Stimulated activated naive B cell treated with anti-CD40 and anti-IgM and Interleukin-4, amounts not matched to agents 10 μg/mL and 1 μg/mL and 100 μg/mL, for 72 hours (primary cell): ENCODE results near the gene CETN2.

Source experiments
- ATAC-seq, 2 donors: fragments of 150-1000 bp; cut with Tn5 transposase; replicated peaks; 2 replicates each; pipeline ENCODE4 v1.10.0; 2021; ENCODE audit warnings: moderate library complexity in 1 of 2
- DNase-seq: peaks from one replicate; pipeline ENCODE4 v3.0.0; 2021
- H3K27ac Mint-ChIP-seq: one replicate; pipeline ENCODE4 v1.8.0; 2022; ENCODE audit warnings: mild to moderate bottlenecking, mixed read lengths
- H3K27me3 Mint-ChIP-seq, 2 donors: one replicate each; pipeline ENCODE4 v1.8.0; 2022; ENCODE audit warnings: mixed read lengths in 2 of 2
- H3K36me3 Mint-ChIP-seq, 2 donors: one replicate each; pipeline ENCODE4 v1.8.0; 2022; ENCODE audit warnings: mixed read lengths in 2 of 2, mild to moderate bottlenecking in 1 of 2
- H3K4me1 Mint-ChIP-seq, 2 donors: one replicate each; pipeline ENCODE4 v1.8.0; 2022; ENCODE audit warnings: mixed read lengths in 2 of 2, mild to moderate bottlenecking in 1 of 2
- H3K4me3 Mint-ChIP-seq, 2 donors: one replicate each; pipeline ENCODE4 v1.8.0; 2022; ENCODE audit warnings: mild to moderate bottlenecking in 2 of 2, mixed read lengths in 2 of 2, moderate library complexity in 1 of 2
- H3K9me3 Mint-ChIP-seq, 2 donors: one replicate each; pipeline ENCODE4 v1.8.0; 2022; ENCODE audit warnings: mixed read lengths in 2 of 2, mild to moderate bottlenecking in 1 of 2

CETN2 gene

DNA sequence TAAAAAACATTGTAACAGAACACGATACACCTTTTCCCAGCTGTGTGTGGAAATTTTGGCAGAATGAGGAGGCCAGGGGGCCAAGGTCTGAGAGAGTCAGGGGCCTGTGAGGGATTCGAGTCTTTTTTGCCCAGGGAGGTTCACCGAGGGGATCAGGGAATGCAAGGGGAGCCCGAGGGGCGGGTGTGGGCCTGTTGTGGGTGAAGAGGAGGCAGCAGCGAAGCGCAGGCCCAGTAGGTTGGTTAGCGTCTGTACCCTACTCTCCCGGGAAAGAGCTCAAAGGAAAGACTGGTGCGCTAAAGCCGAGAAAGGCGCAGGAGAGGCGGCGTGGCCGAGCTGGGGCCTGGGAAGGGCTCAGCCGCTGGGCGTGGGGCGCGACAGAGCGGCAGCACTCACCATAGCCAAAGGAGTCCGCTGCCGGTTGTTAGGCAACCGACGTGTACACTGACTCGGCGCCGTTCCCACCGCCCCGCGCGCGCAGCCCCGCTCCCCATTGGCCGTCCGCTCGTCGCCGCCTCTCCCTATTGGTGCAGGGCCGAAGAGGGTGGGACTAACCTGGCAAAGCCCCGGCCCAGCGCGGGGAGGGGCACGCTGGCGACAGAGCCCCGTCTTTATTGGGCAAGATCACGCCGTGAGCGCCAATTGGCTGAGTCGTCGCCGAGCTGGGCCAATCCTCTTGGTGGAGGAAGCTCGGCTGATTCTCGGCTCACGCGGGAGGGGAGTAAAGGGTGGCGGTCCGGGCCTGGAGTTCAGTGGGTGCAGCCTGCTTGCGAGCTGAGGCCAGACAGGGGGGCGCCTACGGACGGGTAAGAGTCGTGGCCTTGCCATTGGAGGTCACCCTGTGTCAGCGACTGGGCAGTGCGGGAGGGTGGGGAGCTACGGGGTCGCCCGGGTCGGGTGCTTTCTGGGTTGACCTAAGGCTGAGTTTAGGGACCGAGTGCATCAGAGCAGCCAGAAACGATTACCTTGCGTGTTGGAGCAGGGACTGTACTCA, at the start of gene CETN2, which contains the start of gene NSDHL:
CETN2 (minus strand) TSS at position 446 of the 994 bp plus-strand sequence; CDS start at position 399, 47 bp downstream.
NSDHL (plus strand) TSS at position 752 of the 994 bp plus-strand sequence. CDS start 15,262 bp downstream, outside the sequence.
- no peaks in the 10 kb centered on the region for H3K9me3 Mint-ChIP-seq
- H3K36me3 Mint-ChIP-seq, result peaks cover 0 to 7% of the 10 kb centered on the region in 2 donors
- peak within 1 kb of the TSS; percentile 94 for H3K27ac Mint-ChIP-seq
- H3K4me1 Mint-ChIP-seq, result peaks cover 11 to 17% of the 10 kb centered on the region in 2 donors
- H3K4me3 Mint-ChIP-seq, result peak within 1 kb of the TSS; percentile 91 to 96
- DNase-seq (peak; percentile 92), ATAC-seq (peak; percentile 98 to 99)
- no peaks in the 10 kb centered on the region for H3K27me3 Mint-ChIP-seq

DNA sequence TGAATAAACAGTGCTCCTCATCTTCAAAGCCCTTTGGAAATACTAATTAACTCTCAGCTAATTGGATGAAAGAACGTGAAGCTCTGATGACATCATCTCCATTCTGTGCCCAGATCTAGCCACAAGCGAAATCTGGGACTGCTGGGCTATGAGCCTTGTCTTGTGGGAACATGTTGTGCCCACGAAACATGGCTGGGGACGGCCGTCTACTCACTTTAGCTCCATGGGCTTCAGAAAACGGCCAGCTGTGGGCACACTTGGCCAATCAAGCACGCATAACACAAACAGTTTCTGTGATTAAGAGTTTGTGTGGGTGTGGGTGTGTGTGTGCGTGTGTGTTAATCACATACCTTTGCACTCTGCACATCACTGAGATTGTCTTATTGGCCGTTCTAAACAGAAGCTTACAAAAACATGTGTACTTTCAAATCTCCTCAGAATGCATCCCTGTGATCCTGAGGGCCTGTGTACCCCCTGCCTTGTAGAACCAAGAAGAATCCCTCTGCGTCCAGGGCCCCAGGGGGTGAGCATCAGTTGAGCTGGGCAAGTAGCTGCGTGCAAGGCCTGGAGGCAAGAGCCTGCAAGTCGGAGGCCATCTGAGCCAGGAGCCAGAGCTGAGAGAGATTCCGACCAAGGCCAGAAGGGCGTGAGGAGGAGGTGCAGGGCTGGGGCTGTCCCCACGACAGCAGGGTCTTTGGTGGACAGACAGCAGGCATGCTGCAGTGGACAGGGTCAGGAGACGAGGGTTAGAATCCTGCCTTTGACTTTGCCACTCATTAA, 48.6 kb upstream of the CETN2 start:
- Mint-ChIP-seq H3K9me3 (no peaks in the 10 kb centered on the region), H3K27ac (no peak overlapping the region), H3K36me3 (no peaks in the 10 kb centered on the region), H3K27me3 (peaks cover under 1 to 8% of the 10 kb centered on the region in 2 donors), H3K4me1 (no peaks in the 10 kb centered on the region), H3K4me3 (no peak overlapping the region)
- no peak for DNase-seq
- no peak for ATAC-seq

DNA sequence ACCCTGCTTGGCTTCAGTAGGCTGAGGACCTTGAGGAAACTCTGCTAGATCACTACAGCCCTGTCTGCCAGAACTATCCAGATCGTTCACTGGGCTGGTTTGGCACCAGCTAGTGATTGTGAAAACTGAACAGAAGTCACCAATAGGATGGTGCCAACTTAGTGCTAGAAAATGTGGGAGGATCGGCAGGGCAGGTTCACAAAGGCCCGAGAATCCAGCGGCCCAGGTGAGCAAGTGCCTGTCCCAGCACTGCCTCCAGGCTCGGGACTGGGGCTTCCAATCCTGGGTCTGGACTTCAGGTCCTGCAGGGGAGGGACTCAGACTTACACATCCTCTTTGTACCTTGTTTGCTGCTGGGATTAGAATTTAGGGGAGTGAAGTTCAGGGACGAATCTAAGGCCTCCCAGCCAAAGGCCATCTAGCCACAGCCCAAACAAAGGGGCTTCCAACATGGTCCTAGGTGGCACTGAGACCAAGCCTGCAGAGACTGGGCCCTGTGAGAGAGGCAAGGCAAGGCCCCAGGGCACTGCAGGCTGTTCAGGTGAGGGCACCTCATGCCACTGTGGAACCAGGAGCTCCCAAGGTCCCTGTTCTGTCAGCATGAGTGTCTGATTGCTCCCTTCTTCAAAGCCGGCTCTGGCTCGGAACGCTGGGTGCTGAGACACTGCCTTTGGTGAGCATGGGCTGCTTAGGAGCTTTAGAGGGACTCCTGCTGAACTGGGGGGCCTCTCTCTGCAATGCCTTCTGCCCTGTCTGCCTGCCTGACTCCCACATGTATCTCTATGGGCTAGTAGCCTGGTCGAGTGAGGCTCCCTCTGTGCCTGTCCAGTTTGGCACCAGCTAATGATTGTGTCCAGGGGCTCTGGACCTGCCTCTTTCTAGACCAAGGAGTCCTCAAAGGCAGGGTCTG, 46.6 kb upstream of the CETN2 start:
- no peak overlapping the region for H3K4me3 Mint-ChIP-seq
- no peak for ATAC-seq
- peaks cover 0 to 6% of the 10 kb centered on the region in 2 donors for H3K9me3 Mint-ChIP-seq

DNA sequence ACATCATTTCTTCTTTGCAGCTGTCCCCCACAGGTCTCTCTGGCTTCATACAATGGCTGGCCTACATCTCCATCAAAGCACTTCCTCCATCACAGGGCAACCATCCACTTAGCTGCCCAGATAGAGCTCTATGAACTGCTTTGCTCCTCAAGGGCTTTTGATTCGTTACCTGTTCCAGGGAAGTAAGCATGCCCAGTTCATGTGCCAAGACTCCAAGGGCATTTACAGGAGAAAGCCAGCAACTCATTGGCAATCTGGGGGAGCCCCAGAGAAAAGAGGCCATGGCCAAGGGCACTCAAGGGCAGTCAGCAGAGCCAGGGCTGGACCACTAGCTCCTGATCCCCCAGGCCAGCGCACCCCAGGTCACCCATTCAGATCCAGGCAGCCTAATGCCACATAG, 42.8 kb upstream of the CETN2 start:
- peaks cover 35 to 40% of the 10 kb centered on the region in 2 donors for H3K36me3 Mint-ChIP-seq
- peaks cover 1 to 17% of the 10 kb centered on the region in 2 donors for H3K9me3 Mint-ChIP-seq
- H3K4me3 Mint-ChIP-seq, result no peak overlapping the region
- ATAC-seq, result no peak
- peaks cover 11 to 12% of the 10 kb centered on the region in 2 donors for H3K4me1 Mint-ChIP-seq
- peaks cover 0 to 8% of the 10 kb centered on the region in 2 donors for H3K27me3 Mint-ChIP-seq
- DNase-seq, result no peak
- no peak overlapping the region for H3K27ac Mint-ChIP-seq

More for the DNA sequence above, 46.6 kb upstream of the CETN2 start:
- peaks cover 0 to 8% of the 10 kb centered on the region in 2 donors for H3K27me3 Mint-ChIP-seq
- DNase-seq, result no peak
- H3K36me3 Mint-ChIP-seq, result peaks cover 5 to 7% of the 10 kb centered on the region in 2 donors
- H3K4me1 Mint-ChIP-seq, result peaks cover 1 to 5% of the 10 kb centered on the region in 2 donors
- H3K27ac Mint-ChIP-seq, result no peak overlapping the region

DNA sequence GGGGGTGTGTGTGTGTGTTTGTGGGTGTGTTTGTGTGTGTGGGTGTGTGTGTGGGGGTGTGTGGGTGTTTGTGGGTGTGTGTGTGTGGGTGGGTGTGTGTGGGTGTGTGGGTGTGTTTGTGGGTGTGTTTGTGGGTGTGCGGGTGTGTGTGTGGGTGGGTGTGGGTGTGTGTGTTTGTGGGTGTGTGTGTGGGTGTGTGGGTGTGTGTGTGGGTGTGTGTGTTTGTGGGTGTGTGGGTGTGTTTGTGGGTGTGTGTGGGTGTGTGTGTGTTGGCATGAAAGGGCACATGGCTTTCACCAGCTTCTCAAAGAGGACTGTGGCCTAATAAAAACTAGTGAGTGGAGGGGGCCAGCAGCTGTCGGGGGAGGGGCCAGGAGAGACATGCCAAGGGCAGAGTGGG, 42.0 kb upstream of the CETN2 start:
- Mint-ChIP-seq H3K4me1 (peaks cover 11 to 12% of the 10 kb centered on the region in 2 donors), H3K27me3 (peaks cover 0 to 8% of the 10 kb centered on the region in 2 donors), H3K4me3 (peak overlapping the region in 1 of 2 donors; percentile 65), H3K9me3 (peaks cover 1 to 17% of the 10 kb centered on the region in 2 donors), H3K27ac (peak overlapping the region; percentile 87), H3K36me3 (peaks cover 35 to 40% of the 10 kb centered on the region in 2 donors)
- no peak for DNase-seq
- no peak for ATAC-seq

DNA sequence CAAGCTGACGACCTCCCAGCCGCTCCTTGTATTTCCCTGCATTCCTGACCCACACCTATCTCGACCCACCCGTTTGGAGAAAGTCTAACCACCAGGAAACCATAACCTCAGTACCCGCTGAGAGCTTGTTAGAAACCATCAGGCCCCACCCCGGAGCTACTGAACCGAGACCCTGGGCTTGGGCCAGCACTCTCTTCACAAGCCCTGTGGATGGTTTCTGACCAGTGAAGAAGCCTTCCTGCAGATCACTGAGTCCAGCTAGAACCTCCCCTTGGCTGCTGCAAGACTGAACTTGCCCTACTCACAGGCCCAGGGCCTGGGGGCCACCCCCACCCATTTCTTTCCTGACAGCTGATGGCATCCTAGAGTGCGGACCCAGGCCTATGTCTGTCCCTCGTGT, 40.7 kb upstream of the CETN2 start:
- Mint-ChIP-seq H3K36me3 (peaks cover 39 to 44% of the 10 kb centered on the region in 2 donors), H3K27me3 (peaks cover 0 to 8% of the 10 kb centered on the region in 2 donors), H3K9me3 (peaks cover 1 to 17% of the 10 kb centered on the region in 2 donors), H3K4me1 (peaks cover 11 to 12% of the 10 kb centered on the region in 2 donors), H3K4me3 (no peak overlapping the region), H3K27ac (no peak overlapping the region)
- ATAC-seq (no peak), DNase-seq (no peak)

DNA sequence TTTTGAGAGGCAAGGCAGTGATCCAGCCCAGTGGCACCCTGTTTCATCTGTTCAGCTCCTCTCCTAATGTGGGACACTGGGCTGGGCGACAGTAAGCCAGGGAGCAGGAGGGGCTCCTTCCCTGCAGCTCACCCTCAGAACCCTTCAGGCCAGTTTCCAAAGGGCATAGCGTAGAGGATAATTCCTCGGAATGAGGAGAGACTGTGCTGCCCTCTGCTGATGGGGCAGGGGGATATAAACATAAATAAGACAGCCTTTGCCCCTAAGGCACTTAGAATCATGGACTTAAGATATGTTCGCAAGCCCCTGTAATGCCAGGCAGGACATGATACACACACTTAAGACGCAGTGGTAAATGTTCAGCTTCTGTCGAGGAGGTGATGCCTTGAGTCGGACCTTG, 39.4 kb upstream of the CETN2 start:
- H3K4me3 Mint-ChIP-seq, result no peak overlapping the region
- peaks cover 1 to 17% of the 10 kb centered on the region in 2 donors for H3K9me3 Mint-ChIP-seq
- peaks cover 11 to 12% of the 10 kb centered on the region in 2 donors for H3K4me1 Mint-ChIP-seq
- ATAC-seq (no peak), DNase-seq (no peak)
- H3K36me3 Mint-ChIP-seq, result peaks cover 39 to 50% of the 10 kb centered on the region in 2 donors
- H3K27me3 Mint-ChIP-seq, result peaks cover 0 to 3% of the 10 kb centered on the region in 2 donors
- no peak overlapping the region for H3K27ac Mint-ChIP-seq

DNA sequence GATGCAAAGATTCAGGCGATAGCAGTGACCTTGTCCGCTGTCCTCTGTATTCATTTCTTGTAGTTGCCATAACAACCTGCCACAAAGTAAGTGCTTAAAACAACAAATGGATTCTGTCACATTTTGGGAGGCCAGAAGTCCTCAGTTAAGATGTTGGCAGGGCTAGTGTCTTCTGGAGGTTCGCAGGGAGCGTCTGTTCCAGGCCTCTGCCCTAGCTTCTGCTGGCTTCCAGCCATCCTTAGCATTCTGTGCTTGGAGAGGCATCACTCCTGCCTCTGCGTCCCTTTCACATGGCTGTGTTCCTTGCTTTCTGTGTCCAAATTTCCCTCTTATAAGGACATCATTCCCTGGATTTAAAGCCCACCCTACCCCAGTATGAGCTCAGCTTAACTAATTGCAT, 35.8 kb upstream of the CETN2 start:
- H3K27ac Mint-ChIP-seq, result no peak overlapping the region
- no peak overlapping the region for H3K4me3 Mint-ChIP-seq
- no peak for DNase-seq
- H3K4me1 Mint-ChIP-seq, result peaks cover 0 to 3% of the 10 kb centered on the region in 2 donors
- H3K9me3 Mint-ChIP-seq, result peaks cover 1 to 3% of the 10 kb centered on the region in 2 donors
- ATAC-seq, result no peak
- no peaks in the 10 kb centered on the region for H3K27me3 Mint-ChIP-seq
- peaks cover 30 to 45% of the 10 kb centered on the region in 2 donors for H3K36me3 Mint-ChIP-seq

DNA sequence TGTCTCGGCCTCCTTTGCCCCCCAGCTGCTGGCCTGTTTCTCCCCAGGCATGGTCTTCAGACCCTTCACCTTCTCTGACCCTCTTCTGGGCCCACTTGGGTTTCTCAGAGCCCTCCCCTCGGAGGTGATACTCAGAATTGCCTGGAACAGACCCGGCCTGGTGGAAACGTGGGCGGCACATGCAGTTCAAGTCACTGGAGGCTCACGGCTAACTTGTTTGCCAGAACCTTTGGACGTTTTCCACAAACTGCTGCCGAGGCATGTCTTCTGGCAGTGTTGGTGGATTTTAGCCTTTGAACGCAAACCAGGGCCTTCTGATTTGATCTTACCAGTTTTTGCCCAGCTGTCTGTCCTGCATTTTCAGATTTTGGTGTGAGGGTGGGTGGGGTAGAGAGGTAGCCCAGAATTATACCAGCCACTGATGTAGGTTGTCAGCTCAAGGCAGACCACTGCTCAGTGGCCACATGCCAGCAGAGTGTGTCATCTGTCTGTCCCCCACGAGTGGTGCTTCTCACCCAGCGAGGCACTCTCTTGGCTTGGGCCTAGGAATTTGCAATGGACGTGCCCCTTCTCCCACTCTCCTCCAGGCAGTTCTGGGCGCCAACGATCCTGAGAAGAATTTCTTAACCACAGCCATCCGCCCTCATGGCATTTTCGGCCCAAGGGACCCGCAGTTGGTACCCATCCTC, 34.8 kb upstream of the CETN2 start:
- peaks cover 26 to 37% of the 10 kb centered on the region in 2 donors for H3K36me3 Mint-ChIP-seq
- no peaks in the 10 kb centered on the region for H3K4me1 Mint-ChIP-seq
- H3K9me3 Mint-ChIP-seq, result no peaks in the 10 kb centered on the region
- H3K27ac Mint-ChIP-seq, result no peak overlapping the region
- H3K27me3 Mint-ChIP-seq, result no peaks in the 10 kb centered on the region
- ATAC-seq (no peak), DNase-seq (no peak)
- no peak overlapping the region for H3K4me3 Mint-ChIP-seq

DNA sequence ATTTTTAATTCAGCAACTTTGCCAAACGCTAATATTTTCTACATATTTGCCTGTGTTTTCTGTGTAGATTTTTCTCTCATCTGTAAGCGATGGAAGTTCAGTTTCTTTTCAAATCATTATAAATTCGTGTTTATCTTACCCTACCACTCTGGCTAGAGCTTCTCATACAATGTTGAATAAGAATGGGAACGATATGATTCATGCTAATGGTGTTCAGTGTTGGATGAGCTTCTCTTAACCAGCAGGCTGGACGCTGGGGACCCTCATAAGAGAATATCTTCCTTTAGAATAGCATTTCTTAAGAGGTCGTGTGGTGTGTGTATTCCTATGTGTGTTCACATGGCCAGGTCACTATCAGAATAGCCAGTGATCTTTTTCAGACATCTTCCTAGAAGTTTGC, 31.3 kb upstream of the CETN2 start:
- no peaks in the 10 kb centered on the region for H3K9me3 Mint-ChIP-seq
- H3K27ac Mint-ChIP-seq, result no peak overlapping the region
- ATAC-seq (no peak), DNase-seq (no peak)
- peaks cover 16 to 19% of the 10 kb centered on the region in 2 donors for H3K36me3 Mint-ChIP-seq
- no peak overlapping the region for H3K4me3 Mint-ChIP-seq
- H3K27me3 Mint-ChIP-seq, result no peaks in the 10 kb centered on the region
- no peaks in the 10 kb centered on the region for H3K4me1 Mint-ChIP-seq

DNA sequence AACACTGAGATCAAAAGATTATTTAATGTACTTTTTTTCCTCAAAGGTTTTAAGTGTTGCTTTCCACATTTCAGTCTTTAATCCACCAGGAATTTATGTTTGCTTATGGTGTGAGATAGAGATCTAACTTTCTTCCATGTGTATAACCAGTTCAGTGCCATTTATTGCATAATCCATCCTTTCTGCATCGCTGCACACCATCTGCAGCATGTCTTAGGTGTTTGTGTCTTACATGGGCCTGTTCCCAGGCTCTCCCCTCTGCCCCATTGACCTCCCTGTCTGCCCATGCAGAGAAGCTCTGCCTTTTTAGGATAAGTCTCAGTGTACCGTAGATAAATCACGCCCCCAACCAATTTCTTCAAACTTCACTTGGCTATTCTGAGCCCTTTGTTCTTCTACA, 30.6 kb upstream of the CETN2 start:
- ATAC-seq, result no peak
- Mint-ChIP-seq H3K4me3 (no peak overlapping the region), H3K36me3 (peaks cover 16 to 18% of the 10 kb centered on the region in 2 donors), H3K27me3 (no peaks in the 10 kb centered on the region), H3K9me3 (no peaks in the 10 kb centered on the region), H3K4me1 (no peaks in the 10 kb centered on the region), H3K27ac (no peak overlapping the region)
- DNase-seq, result no peak

DNA sequence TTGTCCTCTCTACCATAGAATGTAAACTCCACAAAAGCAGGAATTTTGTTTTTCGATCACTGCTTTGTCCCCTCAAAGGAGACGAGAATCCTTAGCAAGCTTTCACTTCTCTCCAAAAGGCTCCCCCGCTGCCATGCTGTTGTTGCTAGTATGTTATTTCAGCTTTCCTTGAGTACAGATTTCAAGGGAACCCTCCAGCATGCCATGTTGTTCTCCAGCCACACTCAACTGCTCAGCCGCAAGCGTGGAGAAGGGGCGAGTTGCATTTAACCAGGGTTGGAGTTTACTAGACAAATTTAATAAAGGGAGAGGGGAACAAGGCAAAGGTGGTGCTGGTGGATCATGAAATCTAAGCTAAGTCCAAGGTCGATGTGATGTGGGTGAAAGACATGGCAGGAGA, 23.4 kb upstream of the CETN2 start:
- peaks cover 0 to 5% of the 10 kb centered on the region in 2 donors for H3K4me1 Mint-ChIP-seq
- H3K27ac Mint-ChIP-seq, result no peak overlapping the region
- peaks cover 38% of the 10 kb centered on the region in 2 donors for H3K36me3 Mint-ChIP-seq
- no peak for DNase-seq
- ATAC-seq, result no peak
- H3K27me3 Mint-ChIP-seq, result no peaks in the 10 kb centered on the region
- H3K4me3 Mint-ChIP-seq, result no peak overlapping the region
- no peaks in the 10 kb centered on the region for H3K9me3 Mint-ChIP-seq

DNA sequence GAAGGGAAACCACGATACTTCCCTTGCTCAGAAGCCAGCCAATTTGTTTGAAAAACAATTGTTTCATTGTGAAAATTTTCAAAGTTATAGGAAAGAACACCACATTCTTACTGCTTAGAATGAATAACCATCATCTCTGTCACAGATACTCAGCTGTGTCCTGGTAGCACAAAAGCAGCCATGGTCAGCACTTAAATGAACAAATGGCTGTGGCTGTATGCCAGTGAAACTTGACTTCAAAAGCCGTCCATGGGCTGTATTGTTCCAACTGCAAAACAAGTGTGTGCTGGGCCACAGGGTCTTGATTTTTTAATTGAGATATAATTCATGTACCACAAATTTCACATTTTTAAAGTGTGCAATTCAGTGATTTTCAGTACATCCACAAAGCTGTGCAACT, 19.9 kb upstream of the CETN2 start:
- H3K27ac Mint-ChIP-seq, result no peak overlapping the region

More for the DNA sequence above, 19.9 kb upstream of the CETN2 start:
- no peaks in the 10 kb centered on the region for H3K27me3 Mint-ChIP-seq
- no peaks in the 10 kb centered on the region for H3K9me3 Mint-ChIP-seq
- H3K4me1 Mint-ChIP-seq, result peaks cover 0 to 5% of the 10 kb centered on the region in 2 donors
- peaks cover 32 to 41% of the 10 kb centered on the region in 2 donors for H3K36me3 Mint-ChIP-seq
- ATAC-seq (no peak), DNase-seq (no peak)
- no peak overlapping the region for H3K4me3 Mint-ChIP-seq
